GM12878 (cell line): ENCODE results near the gene BCAP29. TPM values are rescaled to one million over a fixed set of nuclear protein-coding genes. Genes with fewer than 3 reads are reported as not detected.

Experiments
- ATAC-seq: fragments of 200-7000 bp; cut with Tn5 transposase; 3 replicates; pipeline ENCODE4 v1.9.1; 2020; ENCODE audit warnings: mild to moderate bottlenecking, moderate library complexity
- BruUV-seq: library from RNA; stranded (reverse); fragments of 400-500 nt; replicated peaks from 2 replicates; lab custom pipeline; 2021; lab: Mats Ljungman, UMichigan
- CTCF ChIA-PET: fragments of 300-600 bp; sonication (Branson Sonifier 250); formaldehyde crosslinking; extraction: SDS; loops from one replicate; lab custom pipeline; 2021; ENCODE audit warnings: inconsistent platforms; lab: Yijun Ruan, JAX
- POLR2A ChIA-PET: fragments of 350-600 bp; formaldehyde crosslinking; extraction: SDS; loops from one replicate; lab custom pipeline; 2021; ENCODE audit warnings: inconsistent platforms; lab: Charles Lee
- RAD21 ChIA-PET: fragments of 300-600 bp; sonication (Branson Sonifier 250); formaldehyde crosslinking; loops from one replicate; lab custom pipeline; 2023; ENCODE audit warnings: antibody characterized with exemption; ENCODE audit not compliant: unreplicated experiment; lab: Charles Lee
- SMC1A ChIA-PET: fragments of 300-600 bp; sonication (Branson Sonifier 250); formaldehyde crosslinking; loops from one replicate; lab custom pipeline; 2023; ENCODE audit not compliant: unreplicated experiment, uncharacterized antibody; lab: Charles Lee
- DNase-seq: peaks from one replicate; pipeline ENCODE4 v3.0.0-alpha.2; 2011; ENCODE audit warnings: low read depth, low spot score
- FAIRE-seq: peaks from 3 replicates; lab custom pipeline; 2011; peaks lifted over from hg19 to GRCh38; lab: Jason Lieb, UNC
- H2AFZ ChIP-seq: 2 replicates; pipeline ENCODE4 v1.6.0; 2011; ENCODE audit warnings: low read depth, low read length, control low read depth; ENCODE audit not compliant: control insufficient read depth
- H3K27ac ChIP-seq: 2 replicates; pipeline ENCODE4 v1.5.1; 2011; ENCODE audit warnings: control low read depth; ENCODE audit not compliant: control insufficient read depth, insufficient read depth
- H3K27me3 ChIP-seq, 2 experiments: replicated peaks in 1 of 2; 2 replicates each; pipeline versions ENCODE4 v1.6.0 to v1.6.1; 2011; ENCODE audit warnings: low read length in 1 of 2; ENCODE audit not compliant: control insufficient read depth in 2 of 2, insufficient read depth in 2 of 2
- H3K36me3 ChIP-seq, 2 experiments: 2 replicates each; pipeline ENCODE4 v1.5.1; 2011; ENCODE audit warnings: low read length in 1 of 2; ENCODE audit not compliant: control insufficient read depth in 2 of 2, insufficient read depth in 2 of 2
- H3K4me1 ChIP-seq: 2 replicates; pipeline ENCODE4 v1.6.1; 2011; ENCODE audit warnings: mild to moderate bottlenecking, low read length, moderate library complexity, mixed read lengths; ENCODE audit not compliant: control insufficient read depth, insufficient read depth
- H3K4me2 ChIP-seq: 2 replicates; pipeline ENCODE4 v1.6.0; 2011; ENCODE audit warnings: control low read depth; ENCODE audit not compliant: control insufficient read depth, insufficient read depth
- H3K4me3 ChIP-seq: fragments of 200-600 bp; sonication (generic); 2 replicates; pipeline ENCODE4 v1.5.1; 2016
- H3K79me2 ChIP-seq: 2 replicates; pipeline ENCODE4 v1.6.0; 2011; ENCODE audit warnings: low read length; ENCODE audit not compliant: control insufficient read depth, insufficient read depth
- H3K9ac ChIP-seq: 2 replicates; pipeline ENCODE4 v1.8.0; 2011; ENCODE audit warnings: low read length, control low read depth, mixed read lengths; ENCODE audit not compliant: control insufficient read depth, insufficient read depth
- H3K9me3 ChIP-seq: replicated peaks from 3 replicates; pipeline ENCODE4 v1.5.1; 2011; ENCODE audit warnings: mild to moderate bottlenecking, low read length; ENCODE audit not compliant: control insufficient read depth, insufficient read depth
- H4K20me1 ChIP-seq: 2 replicates; pipeline ENCODE4 v1.6.0; 2011; ENCODE audit not compliant: control insufficient read depth, insufficient read depth
- BHLHE40 ChIP-seq, 2 experiments: fragments of 450-650 bp in 1 of 2; IDR thresholded peaks; 2 replicates each; pipeline ENCODE4 v1.6.1; 2011 to 2017; ENCODE audit warnings: low read depth in 2 of 2, borderline replicate concordance in 1 of 2, improper control_type of control experiment in 1 of 2, low read length in 1 of 2, mild to moderate bottlenecking in 1 of 2
- IKZF2 ChIP-seq, 2 experiments: fragments of 450-650 bp; IDR thresholded peaks; 2 replicates each; pipeline ENCODE4 v1.6.1; 2017; ENCODE audit warnings: mild to moderate bottlenecking in 2 of 2, moderate library complexity in 2 of 2
- IRF4 ChIP-seq: IDR thresholded peaks from 2 replicates; pipeline ENCODE4 v1.6.1; 2011; ENCODE audit warnings: low read depth, low read length
- SMC3 ChIP-seq: IDR thresholded peaks from 2 replicates; pipeline ENCODE4 v1.6.1; 2011; ENCODE audit warnings: low read length, improper control_type of control experiment, borderline replicate concordance
- TCF12 ChIP-seq: IDR thresholded peaks from 2 replicates; pipeline ENCODE4 v1.6.1; 2011; ENCODE audit warnings: low read depth, mild to moderate bottlenecking, low read length
- ZBTB11 ChIP-seq: fragments of 450-650 bp; formaldehyde crosslinking; IDR thresholded peaks from 2 replicates; pipeline ENCODE4 v1.5.0; 2022; ENCODE audit warnings: mild to moderate bottlenecking, missing genetic modification characterization
- WGBS: methylation state at CpG from one replicate; pipeline ENCODE4 v1.1.6; 2016; ENCODE audit warnings: low lambda C conversion rate; ENCODE audit not compliant: insufficient replicate concordance, insufficient coverage; ENCODE audit errors: missing lambda C conversion rate; 5-methylcytosine and 5-hydroxymethylcytosine counted together
- in situ Hi-C: fragments of 300-500 bp; cut with MboI; formaldehyde crosslinking; loops from 9 replicates; pipeline ENCODE4 v1.14.3; 2018; ENCODE audit warnings: mixed read lengths
- intact Hi-C: fragments of 100-400 bp; cut with micrococcal nuclease; formaldehyde crosslinking; loops from one replicate; pipeline ENCODE4 v1.14.2; 2022; ENCODE audit not compliant: unreplicated experiment
- polyA plus RNA-seq, 11 experiments: library from polyadenylated mRNA; depleted of rRNA in 4 of 11; unstranded in 6 of 11; stranded (reverse) in 5 of 11; fragments of >200 nt; fragmentation: Nextera tagmentation in 4 of 11; fragmentation: Illumina TruSeq in 1 of 11; extraction: Ambion mirVana in 4 of 11; extraction: Trizol in 1 of 11; gene quantifications; 1 replicate in 1 of 11; 2 replicates in 10 of 11; pipeline versions ENCODE4 v1.2.1 to v1.2.3, GENCODE V29; 2011 to 2016; ENCODE audit warnings: inconsistent platforms in 2 of 11, missing spikeins in 2 of 11, low read depth in 1 of 11
- total RNA-seq, 4 experiments: library from RNA; depleted of rRNA in 3 of 4; stranded (reverse); fragments of >200 nt in 3 of 4; fragmentation: Illumina TruSeq in 1 of 4; extraction: Trizol in 1 of 4; gene quantifications; 2 replicates each; pipeline versions ENCODE4 v1.2.1 to v1.2.3, GENCODE V29; 2013 to 2021
- TF ChIP-seq, protein P1 (sequence below): IDR thresholded peaks from 2 replicates; pipeline ENCODE4 v1.6.1; 2011; ENCODE audit warnings: mild to moderate bottlenecking, low read depth, low read length, moderate library complexity; ENCODE audit not compliant: insufficient replicate concordance
- TF ChIP-seq, protein P2 (sequence below): fragments of 450-650 bp; conservative IDR thresholded peaks from 2 replicates; pipeline ENCODE4 v1.6.1; 2017; ENCODE audit warnings: mild to moderate bottlenecking, moderate library complexity
- TF ChIP-seq, protein P3 (sequence below): fragments of 450-650 bp; IDR thresholded peaks from 2 replicates; pipeline ENCODE4 v1.6.1; 2017; ENCODE audit warnings: mild to moderate bottlenecking, moderate library complexity

BCAP29 gene
- total and polyA plus RNA-seq, 10 of the 15 experiments (the other 5 are each of a cell fraction or from before 2014, with no cell fraction given) = 26.5 to 58.5 (median 34.8) TPM

DNA sequence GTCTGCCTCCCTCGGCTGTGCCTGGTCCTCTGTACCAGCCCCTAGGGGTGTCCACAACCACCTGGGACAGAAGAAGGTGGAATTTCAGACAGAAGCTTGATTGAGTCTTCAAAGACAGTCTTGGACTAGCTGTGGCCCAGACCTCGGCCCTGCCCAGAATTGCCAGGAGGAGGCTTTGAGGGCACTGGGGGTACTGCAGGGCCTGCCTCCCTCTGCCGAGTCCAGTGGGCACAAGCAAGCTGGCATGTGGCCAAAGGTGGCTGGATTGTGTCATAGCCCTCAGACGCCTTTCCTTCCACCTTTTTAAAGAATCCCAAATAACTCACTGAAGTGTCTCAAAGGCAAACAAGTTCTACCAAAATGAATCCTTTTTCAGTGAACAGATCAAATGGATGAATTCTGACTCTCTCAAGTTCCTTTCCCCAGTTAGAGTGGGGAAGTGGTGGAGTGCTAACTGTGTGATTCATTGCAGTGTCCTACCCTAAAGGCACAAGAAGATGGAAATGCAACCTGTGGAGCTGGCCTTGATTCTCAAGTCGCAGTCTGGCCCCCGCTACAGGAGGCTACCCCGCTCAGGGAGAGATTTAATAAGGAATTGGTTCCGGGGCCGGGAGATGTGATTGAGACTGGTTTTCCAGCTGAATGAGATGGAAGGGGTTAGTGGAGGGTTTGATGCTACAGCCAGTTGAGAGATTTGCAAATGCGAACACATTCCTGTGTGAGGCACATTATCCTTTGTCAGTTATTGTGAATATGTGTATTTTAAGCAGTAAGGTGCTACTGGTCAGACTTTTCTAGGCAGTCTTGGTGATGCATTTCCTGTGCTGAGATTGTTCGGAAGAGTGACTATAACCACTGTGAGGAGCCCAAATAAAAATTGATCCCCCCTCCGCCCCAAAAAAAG is 51.8 kb downstream of the BCAP29 start (continued):
- TF ChIP-seq IRF4 = no peak
- TF ChIP-seq BHLHE40 (IDR thresholded peaks at IDR 0.05; ENCODE audit: borderline replicate concordance in 1 of 2, low read depth in 2 of 2, low read length in 1 of 2) = no peak
- TF ChIP-seq, protein P1, sequence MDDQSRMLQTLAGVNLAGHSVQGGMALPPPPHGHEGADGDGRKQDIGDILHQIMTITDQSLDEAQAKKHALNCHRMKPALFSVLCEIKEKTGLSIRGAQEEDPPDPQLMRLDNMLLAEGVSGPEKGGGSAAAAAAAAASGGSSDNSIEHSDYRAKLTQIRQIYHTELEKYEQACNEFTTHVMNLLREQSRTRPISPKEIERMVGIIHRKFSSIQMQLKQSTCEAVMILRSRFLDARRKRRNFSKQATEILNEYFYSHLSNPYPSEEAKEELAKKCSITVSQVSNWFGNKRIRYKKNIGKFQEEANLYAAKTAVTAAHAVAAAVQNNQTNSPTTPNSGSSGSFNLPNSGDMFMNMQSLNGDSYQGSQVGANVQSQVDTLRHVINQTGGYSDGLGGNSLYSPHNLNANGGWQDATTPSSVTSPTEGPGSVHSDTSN = no peak
- TF ChIP-seq, protein P2, sequence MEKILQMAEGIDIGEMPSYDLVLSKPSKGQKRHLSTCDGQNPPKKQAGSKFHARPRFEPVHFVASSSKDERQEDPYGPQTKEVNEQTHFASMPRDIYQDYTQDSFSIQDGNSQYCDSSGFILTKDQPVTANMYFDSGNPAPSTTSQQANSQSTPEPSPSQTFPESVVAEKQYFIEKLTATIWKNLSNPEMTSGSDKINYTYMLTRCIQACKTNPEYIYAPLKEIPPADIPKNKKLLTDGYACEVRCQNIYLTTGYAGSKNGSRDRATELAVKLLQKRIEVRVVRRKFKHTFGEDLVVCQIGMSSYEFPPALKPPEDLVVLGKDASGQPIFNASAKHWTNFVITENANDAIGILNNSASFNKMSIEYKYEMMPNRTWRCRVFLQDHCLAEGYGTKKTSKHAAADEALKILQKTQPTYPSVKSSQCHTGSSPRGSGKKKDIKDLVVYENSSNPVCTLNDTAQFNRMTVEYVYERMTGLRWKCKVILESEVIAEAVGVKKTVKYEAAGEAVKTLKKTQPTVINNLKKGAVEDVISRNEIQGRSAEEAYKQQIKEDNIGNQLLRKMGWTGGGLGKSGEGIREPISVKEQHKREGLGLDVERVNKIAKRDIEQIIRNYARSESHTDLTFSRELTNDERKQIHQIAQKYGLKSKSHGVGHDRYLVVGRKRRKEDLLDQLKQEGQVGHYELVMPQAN = no peak
- TF ChIP-seq IKZF2 (IDR thresholded peaks at IDR 0.05) = no peak
- no peak for TF ChIP-seq TCF12

- in situ Hi-C loops = no loop called here
- Histone ChIP-seq H3K36me3 (no peaks in the 10 kb centered on the region; a peak in 1 of 4 replicates), H2AFZ (no peak overlapping the region), H3K4me1 (peaks cover 5% of the 10 kb centered on the region), H4K20me1 (no peaks in the 10 kb centered on the region; the same call in 1 of the 2 replicates), H3K4me2 (no peak overlapping the region), H3K79me2 (no peaks in the 10 kb centered on the region), H3K27me3 (no peaks in the 10 kb centered on the region), H3K9ac (no peak overlapping the region), H3K4me3 (no peak overlapping the region), H3K27ac (no peak overlapping the region), H3K9me3 (no peaks in the 10 kb centered on the region; the same call in 1 of the 3 replicates)
- ChIA-PET POLR2A (no interaction called here), CTCF (no interaction called here), RAD21 (no interaction called here), SMC1A (interaction anchor here (1.0 kb wide), 1 partner anchor 63 kb away, joined by 3 read pairs; no protein-coding TSS in a partner anchor)
- ATAC-seq (no peak), DNase-seq (no peak), FAIRE-seq (no peak)
- intact Hi-C loops = no loop called here
- TF ChIP-seq SMC3 (no peak), ZBTB11 (CRISPR knock-in tag) (no peak)
- TF ChIP-seq, protein P3, sequence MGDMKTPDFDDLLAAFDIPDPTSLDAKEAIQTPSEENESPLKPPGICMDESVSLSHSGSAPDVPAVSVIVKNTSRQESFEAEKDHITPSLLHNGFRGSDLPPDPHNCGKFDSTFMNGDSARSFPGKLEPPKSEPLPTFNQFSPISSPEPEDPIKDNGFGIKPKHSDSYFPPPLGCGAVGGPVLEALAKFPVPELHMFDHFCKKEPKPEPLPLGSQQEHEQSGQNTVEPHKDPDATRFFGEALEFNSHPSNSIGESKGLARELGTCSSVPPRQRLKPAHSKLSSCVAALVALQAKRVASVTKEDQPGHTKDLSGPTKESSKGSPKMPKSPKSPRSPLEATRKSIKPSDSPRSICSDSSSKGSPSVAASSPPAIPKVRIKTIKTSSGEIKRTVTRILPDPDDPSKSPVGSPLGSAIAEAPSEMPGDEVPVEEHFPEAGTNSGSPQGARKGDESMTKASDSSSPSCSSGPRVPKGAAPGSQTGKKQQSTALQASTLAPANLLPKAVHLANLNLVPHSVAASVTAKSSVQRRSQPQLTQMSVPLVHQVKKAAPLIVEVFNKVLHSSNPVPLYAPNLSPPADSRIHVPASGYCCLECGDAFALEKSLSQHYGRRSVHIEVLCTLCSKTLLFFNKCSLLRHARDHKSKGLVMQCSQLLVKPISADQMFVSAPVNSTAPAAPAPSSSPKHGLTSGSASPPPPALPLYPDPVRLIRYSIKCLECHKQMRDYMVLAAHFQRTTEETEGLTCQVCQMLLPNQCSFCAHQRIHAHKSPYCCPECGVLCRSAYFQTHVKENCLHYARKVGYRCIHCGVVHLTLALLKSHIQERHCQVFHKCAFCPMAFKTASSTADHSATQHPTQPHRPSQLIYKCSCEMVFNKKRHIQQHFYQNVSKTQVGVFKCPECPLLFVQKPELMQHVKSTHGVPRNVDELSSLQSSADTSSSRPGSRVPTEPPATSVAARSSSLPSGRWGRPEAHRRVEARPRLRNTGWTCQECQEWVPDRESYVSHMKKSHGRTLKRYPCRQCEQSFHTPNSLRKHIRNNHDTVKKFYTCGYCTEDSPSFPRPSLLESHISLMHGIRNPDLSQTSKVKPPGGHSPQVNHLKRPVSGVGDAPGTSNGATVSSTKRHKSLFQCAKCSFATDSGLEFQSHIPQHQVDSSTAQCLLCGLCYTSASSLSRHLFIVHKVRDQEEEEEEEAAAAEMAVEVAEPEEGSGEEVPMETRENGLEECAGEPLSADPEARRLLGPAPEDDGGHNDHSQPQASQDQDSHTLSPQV = no peak
- BruUV-seq = no TSS peak
- 100% methylated on average over 2 of the region's 2 CpGs for WGBS
Measured at GRCh38 chr7:107632492-107632865, 52.4 kb downstream of the BCAP29 start.
